Muscle of arm (tissue), 14 donors: ENCODE data around the gene SMIM35. TPM values are rescaled to one million over a fixed set of nuclear protein-coding genes. Genes with fewer than 3 reads are reported as not detected.

Source experiments
- DNase-seq: peaks from one replicate; pipeline ENCODE4 v3.0.0-alpha.2; 2013
- long read RNA-seq, 11 donors: transcript quantifications; one replicate each; lab custom pipeline, GENCODE V29; 2026
- polyA plus RNA-seq, 12 donors: library from polyadenylated mRNA; unstranded; fragments of 120-200 nt; gene quantifications; one replicate each; pipeline ENCODE4 v1.2.1, GENCODE V29; 2013; ENCODE audit not compliant: insufficient read length in 12 of 12

Gene SMIM35
- under 1 TPM in 8 of 12 donors, not detected in 4; 0.11 to 0.36 (median 0.15) TPM for polyA plus RNA-seq
- long read RNA-seq, donor 1 = 0 reads
- long read RNA-seq, donor 2 = 0 reads
- long read RNA-seq, donor 3 = 0 reads
- long read RNA-seq, donor 4 = 0 reads
- long read RNA-seq, donor 5 = 0 reads
- long read RNA-seq, donor 6 = 0 reads
- long read RNA-seq, donor 7 = 0 reads
- long read RNA-seq, donor 8 = 0 reads
- long read RNA-seq, donor 9 = 0 reads
- long read RNA-seq, donor 10 = 0 reads
- long read RNA-seq, donor 11 = 0 reads

DNA sequence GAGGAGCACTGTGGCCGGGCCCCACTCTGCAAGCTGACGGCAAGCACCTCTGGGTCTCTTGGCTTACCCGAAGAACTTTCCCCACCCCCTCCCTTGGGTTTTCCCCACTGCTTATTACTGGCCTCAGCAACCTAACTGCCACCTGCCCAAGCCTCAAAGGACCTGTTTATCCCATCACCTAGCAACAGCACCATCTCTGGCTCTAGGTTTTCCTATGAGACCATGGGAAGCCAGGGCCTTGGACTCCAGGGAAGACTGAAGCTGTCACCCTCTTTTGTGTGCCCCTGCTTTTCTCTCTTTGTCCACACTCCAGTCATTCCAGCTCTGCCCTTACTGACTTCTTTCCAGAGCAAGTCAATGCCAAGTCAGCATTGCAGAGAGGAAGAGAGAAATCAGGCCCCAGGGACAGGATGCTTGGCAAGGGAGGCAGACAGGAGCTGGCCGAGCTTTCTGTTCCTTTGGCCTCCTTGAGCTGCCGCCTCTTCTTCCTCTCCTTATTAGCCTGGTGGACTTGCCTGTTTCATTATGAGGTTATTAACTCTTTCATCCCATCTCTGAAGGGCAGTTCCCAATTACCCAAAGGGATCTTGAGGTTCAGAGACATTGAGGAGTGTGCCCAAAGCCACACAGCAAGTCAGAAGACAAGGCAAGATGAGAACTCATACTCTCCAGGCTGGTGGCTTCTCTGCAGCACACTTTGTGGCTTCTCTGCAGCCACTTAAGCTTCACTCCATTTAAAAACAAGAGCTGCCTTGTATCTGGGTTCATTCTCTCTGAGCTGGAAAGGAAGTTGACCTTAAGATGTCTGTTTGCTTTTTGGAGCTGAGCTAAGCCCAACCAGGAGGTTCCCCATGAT lies at the start of gene SMIM35:
TSS of gene SMIM35 (minus strand) at position 51 of the 856 bp plus-strand sequence. CDS start 206 bp downstream, outside the sequence.
- DNase-seq = no peak

DNA sequence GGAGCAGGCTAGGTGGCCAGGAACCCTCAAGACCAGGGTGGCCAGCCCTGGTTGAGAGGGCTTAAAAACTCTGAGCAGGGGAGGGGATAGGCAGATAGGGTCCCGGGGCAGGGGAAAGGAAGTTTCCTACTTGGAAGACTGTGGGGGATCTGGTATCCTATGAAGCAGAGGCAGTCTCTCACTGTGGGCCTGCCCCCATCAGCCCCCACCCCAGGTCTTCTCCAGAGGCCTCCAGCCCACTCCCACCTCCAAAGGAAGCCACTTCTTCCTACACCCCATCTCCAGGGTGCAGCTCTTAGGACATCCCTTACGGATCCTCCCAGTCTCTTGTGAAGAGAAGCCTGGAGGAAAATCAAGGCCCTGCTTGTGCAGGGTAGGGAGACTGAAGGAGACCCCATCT lies 49.6 kb upstream of the SMIM35 start:
- no peak for DNase-seq

DNA sequence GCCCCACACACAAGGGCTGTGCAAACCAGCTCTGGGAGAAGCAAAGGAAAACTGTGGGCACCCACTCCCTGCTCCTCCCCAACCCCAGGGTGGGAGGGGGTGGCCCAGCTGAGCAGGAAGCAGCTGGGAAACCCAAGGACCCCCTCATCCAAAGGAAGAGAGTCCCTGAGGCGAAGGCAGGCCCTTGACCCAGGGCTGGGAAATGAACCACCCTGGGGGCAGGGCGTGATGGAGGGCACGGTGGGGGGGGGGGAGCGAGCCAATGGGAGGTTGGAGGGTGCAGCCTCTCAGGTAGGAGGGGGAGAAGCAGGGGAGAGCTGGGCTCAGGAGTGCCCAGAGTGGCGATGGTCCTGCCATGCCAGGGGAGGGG lies 49.0 kb upstream of the SMIM35 start:
- DNase-seq = no peak

DNA sequence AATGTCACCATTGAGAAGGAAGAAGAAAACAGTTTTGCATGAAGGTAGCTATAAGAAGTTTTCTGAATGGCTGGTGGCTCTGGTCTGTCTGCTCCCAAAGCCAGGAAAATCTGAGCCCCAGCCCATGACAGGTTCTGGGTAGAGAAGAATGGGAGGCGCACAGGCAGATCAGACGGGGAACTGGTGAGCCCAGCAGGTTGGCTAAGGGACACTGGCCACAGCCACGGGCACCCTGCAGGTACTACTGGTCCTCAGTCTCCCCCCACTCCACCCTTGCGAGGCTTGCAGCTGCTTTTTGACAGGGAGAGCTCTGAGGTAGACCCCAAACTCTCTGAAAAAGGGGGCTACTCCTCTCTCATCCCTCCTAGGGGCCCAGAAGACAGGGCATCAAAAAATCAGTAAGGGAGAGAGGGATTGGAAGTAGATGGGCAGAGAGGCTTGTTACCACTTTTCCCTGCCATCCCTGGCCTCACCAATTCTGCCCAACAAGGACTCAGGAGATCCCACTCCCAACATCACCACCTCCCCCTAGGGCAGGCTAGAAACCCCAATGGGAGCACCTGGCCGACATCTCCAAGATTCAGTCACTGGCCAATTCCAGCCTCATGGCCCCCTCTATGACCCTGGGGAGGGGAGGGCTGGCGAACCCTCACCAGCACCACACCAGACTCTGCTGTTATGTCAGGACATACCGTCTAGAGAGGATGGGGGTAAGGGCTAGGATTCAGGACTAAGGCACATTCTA lies 48.5 kb upstream of the SMIM35 start:
- DNase-seq = no peak

DNA sequence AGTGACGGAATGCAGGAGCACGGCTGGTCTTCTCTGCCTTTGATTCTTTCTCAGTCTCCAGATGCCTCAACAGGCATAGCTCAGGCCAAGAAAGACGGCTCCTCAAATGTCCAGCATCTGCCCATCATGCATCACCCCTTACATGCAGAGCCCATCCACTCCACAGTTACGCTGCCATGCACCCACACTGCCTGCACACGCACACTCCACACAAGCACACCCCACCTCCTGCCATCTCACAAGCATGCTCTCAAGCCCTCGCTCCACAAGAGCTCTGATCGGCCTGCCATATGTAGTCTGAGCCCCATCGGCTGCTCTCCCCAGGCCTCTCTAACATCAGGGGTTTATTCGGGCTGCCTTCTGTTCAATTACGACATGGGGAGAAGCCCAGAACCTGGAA lies 47.1 kb upstream of the SMIM35 start:
- no peak for DNase-seq

DNA sequence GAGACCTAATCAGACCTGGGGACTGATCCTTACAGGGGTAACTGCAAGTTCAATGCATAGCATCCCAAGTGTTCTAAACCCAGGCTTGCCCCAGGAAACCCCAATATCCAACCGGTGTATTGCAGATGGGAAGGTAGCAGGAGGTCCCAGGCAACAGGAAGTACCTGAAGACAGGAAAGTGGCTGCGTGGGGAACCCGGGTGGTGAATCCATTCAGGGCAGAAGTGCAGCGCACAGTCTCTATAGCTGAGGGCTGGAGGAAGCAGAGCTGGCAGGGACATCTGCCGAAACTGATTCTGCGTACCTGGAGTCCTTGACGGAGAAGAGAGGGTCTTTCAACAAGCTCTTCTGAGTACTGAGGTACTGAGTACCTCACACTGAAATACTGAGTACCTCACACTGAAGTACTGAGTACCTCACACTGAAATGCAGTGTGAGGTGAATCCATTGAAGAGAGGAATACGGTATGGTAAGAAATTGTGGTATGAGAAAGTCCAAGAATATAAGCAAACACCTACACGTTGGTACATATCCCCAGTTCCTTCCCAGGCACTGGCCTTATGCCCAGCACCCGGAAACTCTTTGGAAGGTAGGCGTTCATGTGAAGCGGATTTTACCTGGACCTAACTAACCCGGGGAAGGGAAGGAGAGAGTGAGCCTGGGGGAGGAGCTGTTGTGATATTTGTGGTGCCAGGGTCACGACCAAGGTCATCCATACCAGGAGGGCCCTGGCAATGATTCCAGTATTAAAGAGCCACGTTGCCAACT lies 45.8 kb upstream of the SMIM35 start:
- DNase-seq = no peak

DNA sequence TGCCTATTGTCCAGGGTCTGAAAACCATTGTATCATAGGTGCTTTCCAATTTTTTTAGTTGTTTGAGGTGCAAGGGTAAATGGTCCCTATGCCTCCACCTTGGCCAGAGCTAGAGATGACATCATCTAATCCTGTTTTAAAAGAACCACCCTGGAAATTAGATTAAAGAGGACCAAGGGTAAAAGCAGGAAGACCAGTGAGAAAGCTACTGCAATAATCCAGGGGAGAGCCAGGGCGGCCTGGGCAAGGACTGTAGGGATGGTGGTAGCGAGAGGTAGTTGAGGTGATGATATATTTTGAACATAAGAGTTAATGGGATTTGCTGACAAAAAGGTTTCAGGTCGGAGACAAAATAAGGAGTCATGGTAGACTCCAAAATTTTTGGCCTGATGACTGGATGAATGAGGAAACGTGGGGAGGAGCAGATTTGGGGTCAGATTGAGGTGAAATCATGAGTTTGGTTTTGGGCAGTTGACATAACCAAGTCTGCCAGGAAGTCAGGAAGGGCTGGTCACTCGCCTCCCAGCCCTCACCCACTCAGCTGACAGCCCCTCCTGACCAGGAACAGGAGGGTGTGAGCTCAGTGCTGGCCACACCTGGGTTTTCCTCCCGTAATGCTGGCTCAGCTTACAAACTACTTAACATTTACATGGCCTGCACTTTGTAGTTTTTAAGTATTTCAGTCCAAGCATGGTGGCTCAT lies 42.9 kb upstream of the SMIM35 start:
- DNase-seq = no peak

DNA sequence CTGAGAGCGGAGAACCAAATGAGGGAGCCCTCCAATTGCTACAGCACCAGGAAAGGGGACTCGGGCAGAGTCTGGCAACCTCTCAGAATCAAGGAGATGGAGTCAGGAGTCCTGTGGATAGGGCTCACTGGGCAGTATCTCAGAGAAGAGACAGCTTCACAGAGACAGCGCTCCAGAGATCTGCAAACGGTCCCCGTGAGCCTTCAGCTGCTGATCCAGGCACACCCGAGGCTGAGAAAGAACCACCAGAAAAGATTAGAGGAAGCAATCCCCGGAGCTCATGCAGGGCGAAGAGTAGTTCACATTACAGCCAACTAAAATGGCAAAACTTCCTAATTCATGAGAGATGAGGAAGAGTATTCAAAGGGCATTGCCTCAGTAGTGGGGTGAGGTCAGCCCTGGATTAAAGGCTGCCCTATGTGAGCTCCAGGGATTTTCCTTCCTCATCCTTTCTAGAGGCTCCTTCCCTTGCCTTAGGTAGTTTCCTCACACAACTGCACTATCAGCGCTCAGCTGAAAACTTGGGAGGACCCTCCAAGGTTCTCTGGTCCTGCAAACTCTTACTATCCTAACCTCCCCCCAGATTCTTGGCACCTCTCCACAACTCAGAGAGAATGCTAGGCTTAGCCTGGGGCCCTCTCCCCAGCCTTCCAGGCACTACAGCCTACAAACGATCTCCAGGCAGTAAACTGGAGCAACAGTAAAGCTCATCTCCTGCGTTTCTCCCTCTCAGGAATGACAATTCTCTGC lies 42.1 kb upstream of the SMIM35 start:
- DNase-seq = no peak

DNA sequence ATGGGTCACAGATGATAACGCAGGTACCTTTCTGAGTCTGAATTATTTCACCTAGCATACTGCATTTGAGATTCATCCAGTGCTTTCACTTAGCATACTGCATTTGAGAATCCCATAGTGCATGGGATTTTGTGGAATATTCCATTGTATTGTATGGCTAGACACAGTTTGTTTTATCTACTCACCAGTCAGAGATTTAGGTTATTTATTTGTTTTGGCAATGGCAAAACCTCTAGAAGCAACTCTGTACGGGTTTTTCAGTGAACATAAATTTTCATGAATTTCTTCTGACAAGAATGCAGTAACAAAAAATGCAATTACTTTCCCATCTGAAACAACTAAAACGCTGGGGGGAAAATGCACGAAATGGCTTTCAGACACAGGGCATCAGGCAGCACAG lies 41.5 kb upstream of the SMIM35 start:
- DNase-seq = no peak

DNA sequence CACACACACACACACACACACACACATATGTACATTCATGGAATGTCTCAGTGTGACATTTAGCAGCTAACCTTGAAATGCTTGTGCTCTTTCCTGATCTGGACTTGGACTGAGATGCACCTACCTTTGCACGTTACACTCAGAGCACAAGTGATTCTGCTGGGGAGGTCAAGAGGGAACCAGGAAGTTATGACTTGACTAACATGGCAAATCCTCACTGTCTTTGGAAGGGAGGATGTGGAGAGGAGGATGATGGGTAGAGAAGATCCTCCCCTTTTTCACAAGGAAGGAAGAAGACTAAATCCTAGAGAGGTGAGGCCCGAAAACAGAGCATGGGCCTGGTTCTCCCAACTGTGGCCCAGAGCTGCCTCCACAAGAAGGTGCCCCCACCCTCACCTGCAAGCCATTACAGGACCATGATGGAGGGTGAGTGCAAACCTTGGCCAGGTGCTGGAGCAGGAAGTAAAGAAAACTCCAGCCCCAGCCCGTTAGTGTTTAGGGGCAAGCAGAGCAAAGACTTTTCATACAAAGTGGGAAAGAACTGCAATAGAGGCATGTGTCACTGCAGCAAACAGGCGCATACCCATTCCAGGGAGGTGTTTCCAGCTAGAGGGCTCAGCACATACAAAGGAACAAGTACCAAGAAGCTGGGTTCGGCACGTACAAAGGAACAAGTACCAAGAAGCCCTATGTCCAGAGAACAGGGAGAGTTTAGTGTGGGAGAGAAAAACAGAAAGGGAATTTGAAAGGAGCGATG lies 39.5 kb upstream of the SMIM35 start:
- DNase-seq = no peak

DNA sequence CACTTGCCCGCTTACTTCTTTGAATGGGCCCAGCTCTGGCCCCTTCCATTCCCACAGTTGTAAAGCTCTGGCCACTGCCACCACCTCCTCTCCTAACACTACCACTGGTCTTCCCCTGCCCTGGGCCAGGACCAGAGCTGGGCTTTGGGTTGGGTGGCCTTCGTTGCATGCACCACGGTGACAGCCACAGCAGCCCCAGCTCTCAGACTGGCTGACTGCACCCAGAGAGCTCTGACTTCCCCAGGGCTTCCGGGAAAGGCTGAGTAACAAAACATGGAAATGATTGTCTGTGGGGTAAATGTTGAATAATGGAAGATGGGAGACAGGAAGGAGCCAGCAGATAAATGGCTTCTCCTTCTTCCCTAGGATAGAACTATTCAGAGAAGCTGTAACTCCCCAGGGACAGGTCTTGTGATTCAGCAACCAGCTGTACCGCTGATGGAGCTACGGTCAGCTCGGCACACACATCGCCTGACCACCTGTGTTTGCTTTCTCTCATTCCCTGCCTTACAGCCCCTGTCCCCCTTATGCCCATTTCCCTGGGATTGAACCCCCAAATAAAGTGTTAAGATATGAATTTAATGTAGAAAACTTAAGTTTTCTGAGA lies 38.3 kb upstream of the SMIM35 start:
- no peak for DNase-seq

DNA sequence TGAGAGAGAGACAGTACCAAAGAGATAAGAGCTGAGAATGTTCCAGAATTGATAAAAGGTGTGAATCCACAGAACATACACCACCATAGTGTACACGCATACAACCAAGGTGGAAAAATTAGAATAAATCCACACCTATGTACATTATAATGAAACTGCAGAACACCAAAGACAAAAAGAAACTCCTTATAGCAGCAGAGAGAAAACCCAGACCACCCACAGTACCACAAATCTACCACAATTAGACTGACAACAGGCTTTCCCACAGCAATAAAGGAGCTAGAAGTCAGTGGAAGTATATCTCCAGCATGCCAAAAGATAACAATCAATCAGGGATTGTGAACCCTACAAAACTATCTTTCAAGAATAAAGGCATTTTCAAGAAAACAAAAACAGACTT lies 34.0 kb upstream of the SMIM35 start:
- no peak for DNase-seq

DNA sequence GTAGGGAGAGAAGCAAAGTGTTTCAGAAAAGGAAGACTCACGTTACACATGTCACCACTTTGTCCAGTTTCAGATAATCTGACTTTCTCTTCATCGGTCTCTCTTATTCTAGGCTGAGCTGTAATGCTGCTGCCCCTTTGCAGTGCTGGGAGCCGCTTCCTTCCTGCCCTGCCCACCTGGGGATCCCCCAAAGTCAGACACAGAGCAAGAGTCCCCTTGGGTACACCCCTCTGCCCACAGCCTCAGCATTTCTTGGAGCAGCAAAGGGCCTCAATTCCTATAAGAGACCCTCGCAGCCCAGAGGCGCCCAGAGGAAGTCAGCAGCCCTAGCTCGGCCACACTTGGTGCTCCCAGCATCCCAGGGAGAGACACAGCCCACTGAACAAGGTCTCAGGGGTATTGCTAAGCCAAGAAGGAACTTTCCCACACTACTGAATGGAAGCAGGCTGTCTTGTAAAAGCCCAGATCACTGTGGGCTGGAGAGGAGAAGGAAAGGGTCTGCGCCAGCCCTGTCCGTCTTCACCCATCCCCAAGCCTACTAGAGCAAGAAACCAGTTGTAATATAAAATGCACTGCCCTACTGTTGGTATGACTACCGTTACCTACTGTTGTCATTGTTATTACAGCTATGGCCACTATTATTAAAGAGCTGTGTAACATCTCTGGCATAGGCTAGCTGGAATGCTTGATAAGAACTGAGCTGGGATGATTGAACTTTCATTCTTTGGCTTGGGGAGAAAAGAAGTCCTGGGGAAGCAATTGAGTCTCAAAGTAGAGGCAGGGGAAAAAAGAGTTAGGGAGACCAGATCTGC lies 31.2 kb upstream of the SMIM35 start:
- no peak for DNase-seq

DNA sequence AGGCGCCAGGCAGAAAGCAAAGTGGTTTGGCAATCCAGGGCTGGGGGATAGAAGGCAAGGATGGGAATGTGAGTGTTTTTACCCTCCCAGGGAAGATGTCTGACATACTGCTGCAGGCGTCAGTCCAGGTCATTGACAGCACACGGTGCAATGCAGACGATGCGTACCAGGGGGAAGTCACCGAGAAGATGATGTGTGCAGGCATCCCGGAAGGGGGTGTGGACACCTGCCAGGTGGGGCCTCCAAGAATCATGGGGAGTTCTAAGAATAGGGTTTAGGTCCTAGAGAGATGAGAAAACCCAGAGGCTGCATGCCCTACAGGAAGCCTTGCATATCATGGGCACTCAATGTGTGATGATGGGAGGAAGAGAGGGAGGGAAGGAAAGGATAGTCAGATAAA lies 28.3 kb upstream of the SMIM35 start:
- no peak for DNase-seq

DNA sequence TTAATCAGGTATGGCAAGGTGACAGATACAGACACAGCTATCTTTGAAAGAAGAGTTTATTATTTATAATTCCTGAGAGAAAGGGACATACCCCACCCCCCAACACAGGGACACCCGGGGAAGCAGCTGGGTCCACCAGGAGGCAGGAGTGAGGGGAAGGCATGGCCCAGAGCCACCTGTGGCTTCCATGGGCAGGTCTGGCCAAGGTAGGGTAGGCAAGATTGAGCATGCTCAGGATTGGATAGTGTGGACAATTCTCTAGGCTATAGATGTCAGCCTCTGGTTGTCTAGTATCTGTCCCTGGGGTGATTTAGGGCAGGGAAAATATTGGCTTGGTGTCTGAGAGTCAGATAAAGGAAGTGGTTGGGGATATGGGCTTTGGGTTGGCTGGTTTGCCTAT lies 27.5 kb upstream of the SMIM35 start:
- no peak for DNase-seq

DNA sequence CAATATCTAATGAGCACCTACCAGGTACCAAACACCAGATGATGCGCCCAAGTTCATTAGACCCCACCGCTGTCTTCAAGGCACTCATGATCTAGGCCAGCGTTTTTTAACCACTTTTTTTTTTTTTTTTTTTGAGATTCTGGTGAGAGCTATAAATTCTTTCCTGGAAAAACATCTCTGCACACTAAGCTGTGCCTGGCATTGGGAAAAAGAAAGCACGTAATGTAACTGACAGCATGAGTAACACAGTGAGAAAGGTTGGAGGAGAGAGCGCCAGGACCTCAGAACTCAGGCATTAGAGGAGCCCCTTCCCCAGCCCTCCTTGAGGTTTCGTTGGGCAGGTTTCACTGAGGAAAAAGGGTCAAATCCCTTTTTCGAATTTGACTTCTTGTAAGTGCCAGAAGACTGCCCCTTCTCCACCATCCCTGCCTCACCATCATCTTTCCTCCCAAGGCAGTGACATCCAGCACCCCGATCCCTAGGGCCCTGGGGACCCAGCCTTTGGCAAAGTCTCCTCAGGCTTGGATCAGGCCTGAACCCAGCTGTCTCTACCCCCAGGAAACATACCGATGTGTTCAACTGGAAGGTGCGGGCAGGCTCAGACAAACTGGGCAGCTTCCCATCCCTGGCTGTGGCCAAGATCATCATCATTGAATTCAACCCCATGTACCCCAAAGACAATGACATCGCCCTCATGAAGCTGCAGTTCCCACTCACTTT lies 26.1 kb upstream of the SMIM35 start:
- DNase-seq = no peak

DNA sequence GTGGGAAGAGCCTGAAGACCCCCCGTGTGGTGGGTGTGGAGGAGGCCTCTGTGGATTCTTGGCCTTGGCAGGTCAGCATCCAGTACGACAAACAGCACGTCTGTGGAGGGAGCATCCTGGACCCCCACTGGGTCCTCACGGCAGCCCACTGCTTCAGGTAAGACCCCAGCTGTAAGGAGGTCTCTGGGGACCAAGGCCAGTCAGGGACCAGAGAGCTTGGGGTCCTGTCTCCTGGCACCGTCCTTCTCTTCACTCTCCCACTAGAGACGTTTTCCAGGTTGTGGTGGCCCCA lies 24.9 kb upstream of the SMIM35 start:
- no peak for DNase-seq
